ENCODE measurements around the gene DUOXA1.
"Not testable (repeated sequence)": the region's sequence is repeated elsewhere in the genome, so short reads cannot be mapped to it uniquely, and the experiment has no call there.

Gene DUOXA1

DNA sequence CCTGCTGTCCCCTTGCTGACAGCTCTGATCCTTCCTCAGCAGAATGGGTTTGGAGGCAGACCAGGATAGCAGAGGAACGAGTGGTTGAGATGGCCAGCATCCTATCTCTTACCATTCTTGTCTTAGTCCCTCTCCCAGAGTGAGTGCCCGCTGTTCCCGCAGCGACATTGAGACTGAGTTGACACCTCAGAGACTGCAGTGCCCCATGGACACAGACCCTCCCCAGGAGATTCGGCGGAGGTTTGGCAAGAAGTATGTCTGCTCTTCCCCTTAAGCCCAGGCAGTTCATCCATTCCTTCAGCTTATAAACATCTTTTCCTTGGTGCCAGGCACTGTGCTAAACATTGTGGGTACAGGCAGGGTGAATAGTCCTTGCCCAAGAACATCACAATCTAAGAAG lies 21.3 kb upstream of the DUOXA1 start:
- DNase-seq (ENCODE audit: low spot score), result no peak

DNA sequence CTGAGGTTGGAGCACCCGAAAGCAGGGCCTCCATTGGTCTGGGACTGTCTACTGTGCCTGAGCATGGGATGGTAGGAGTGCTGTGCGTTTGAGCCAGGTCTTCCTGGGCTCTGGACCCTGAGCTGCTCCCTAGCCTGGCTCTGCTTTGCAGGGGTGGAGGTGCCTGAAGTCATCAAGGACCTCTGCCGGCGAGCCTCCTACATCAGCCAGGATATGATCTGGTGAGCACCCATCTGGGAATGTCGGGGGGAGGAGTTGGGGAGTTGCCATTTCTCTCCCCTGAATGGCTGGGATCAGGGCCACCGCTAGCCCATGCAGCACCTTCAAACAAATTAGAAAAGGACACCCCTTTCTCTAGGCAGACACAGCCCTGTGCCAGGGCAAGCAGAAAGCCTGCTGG lies 20.8 kb upstream of the DUOXA1 start:
- no peak for DNase-seq (ENCODE audit: low spot score)

DNA sequence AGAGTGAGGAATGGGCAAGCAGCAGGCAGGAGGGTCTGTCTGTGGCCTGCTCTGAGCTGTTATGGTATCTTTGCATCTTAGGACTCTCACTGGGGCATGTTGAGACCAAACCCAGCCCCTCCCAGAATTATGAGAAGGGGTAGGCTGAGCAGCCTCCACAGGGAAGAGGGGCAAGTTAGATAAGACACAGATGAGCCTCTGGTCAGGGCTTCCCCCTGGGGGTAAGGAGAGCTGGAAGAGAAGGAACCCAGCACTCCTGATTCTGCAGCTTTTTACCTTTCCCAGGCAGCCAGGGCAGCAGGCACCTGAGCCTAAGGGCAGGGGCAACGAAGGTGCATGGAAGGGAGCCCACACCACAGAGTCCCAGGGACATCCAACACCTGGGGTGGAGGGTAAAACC lies 19.4 kb upstream of the DUOXA1 start:
- DNase-seq (ENCODE audit: low spot score), result no peak

DNA sequence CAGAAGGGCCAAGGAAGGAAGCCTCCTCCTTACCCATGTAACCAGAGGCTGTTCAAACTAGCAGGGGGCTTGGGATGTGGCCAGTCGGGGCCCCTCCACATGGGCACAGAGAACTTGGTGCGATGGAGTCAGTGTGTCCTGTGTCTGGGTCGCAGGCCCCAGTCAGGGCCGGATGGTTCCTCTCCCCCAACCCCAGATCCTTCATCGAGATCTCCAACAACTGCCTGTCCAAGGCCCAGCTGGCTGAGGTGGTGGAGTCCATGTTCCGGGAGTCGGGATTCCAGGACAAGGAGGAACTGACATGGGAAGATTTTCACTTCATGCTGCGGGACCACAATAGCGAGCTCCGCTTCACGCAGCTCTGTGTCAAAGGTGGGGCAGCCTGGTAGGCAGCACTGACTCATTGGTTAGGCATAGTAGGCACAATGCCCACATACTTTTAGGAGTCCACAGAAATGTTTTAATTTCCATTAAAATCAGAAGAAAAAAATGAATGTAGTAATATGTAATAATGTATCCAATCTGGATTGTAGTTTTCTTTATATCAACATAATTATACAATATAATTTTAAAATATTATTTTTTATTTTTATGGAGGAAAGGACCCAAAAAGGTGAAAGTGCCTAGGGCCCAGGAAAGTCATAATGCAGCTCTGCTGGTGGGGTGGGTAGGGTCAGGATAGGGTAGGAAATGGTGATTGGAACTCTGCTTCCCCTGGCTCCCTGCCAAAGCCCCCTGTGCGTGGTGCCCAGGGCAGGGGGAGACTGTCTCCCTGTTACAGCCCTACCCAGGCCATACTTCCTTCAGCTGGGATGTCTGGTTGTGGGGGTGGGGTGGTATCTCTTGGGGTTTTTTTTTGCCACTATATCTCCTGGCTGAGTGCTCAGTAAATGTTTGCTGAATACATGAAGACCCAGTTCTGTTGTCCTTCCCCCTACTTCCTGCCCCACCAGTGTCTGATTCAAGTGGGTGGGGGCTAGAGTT lies 18.7 kb upstream of the DUOXA1 start:
- DNase-seq (ENCODE audit: low spot score), result no peak

DNA sequence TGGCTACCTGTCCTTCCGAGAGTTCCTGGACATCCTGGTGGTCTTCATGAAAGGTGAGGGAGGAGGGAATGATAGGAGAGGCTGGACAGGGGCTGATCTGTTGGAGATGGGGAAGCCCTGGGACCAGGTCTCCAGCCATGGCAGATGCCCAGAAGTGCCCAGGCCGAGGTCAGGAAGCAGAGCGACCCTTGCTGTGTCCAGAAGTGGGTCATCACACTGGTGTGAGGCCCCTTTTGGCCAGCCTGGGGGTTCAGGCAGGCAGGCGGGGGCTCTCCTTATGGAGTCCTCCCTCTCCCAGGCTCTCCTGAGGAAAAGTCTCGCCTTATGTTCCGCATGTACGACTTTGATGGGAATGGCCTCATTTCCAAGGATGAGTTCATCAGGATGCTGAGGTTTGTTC lies 17.9 kb upstream of the DUOXA1 start:
- DNase-seq (ENCODE audit: low spot score), result no peak

DNA sequence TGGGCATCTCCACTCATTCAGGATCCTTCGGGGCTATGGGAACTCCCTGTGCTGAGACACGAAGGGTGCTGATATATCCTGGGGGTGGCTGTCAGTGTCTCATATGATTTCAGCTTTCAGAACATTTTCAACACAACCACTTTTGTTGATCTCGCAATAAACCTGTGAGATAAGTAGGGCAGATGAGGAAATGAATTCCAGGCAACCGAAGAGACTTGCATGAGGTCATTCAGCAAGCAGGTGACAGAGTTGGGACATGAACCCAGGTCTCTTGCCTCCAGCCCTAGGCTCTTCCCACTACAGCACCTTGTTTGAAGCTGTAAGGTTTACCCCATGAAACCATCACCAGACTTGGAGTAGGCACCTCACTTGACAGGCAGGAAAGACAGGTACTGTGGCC lies 16.7 kb upstream of the DUOXA1 start:
- DNase-seq (ENCODE audit: low spot score), result no peak

DNA sequence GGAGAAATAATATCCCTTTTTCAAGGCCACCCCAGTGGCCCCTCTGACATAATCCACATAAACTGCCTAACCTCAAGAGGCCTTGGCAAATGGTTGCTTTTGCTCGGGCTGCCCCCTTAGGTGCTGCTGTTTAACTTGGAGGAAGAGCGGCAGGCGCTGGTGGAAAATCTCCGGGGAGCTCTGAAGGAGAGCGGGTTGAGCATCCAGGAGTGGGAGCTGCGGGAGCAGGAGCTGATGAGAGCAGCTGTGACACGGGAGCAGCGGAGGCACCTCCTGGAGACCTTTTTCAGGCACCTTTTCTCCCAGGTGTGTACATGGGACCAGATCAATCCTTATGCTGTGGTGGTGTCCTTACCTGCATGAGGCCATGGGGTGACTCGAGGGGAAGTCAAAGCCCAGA lies 15.1 kb upstream of the DUOXA1 start:
- DNase-seq (ENCODE audit: low spot score), result no peak

DNA sequence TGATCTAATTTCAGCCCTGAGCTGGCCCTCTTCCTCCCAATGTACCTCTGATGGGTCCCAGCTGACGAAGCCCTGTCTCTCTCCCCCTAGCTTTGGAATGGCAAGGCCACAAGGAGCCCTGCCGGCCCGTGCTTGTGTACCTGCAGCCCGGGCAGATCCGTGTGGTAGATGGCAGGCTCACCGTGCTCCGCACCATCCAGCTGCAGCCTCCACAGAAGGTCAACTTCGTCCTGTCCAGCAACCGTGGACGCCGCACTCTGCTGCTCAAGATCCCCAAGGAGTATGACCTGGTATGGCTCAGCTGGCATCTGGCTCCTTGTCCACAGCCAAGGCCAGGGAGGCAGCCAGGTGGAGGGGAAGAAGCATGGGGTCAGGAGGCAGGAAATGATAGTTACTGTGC lies 14.3 kb upstream of the DUOXA1 start:
- no peak for DNase-seq (ENCODE audit: low spot score)

DNA sequence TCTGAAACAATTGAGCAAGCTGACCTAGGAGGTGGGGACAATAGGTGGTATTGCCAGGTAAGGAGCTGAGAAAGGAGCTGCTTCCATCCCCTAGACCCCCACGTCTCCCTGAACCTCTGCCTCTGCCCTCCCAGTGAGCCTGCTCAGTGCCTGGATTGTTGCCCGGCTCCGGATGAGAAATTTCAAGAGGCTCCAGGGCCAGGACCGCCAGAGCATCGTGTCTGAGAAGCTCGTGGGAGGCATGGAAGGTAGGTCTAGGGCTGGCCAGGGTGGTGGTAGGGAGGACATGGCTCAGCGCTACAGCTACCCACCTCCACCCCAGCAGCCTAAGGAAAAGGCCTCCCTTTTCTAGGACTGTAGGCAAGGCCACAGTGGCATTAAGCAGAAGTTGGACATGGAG lies 13.4 kb upstream of the DUOXA1 start:
- no peak for DNase-seq (ENCODE audit: low spot score)

DNA sequence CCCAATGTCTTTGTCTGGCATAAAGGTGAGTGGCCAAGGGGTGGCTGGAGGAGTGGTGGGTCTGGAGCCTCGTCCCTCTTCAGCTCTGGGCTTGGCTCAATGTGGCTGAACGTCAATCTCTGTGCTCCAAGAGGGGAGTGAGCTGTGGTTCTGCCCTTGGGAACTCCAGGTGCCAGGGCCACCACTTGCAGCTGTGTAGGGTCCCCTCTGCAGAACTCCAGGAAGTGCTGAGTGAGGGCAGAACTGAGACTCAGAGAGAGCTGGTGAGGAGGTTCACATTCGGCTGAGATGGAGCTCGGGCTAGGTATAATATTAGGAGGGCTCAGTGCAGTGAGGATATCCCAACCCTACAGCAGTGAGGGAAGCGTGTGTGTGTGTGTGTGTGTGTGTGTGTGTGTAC lies 11.7 kb upstream of the DUOXA1 start:
- DNase-seq (ENCODE audit: low spot score), result no peak

DNA sequence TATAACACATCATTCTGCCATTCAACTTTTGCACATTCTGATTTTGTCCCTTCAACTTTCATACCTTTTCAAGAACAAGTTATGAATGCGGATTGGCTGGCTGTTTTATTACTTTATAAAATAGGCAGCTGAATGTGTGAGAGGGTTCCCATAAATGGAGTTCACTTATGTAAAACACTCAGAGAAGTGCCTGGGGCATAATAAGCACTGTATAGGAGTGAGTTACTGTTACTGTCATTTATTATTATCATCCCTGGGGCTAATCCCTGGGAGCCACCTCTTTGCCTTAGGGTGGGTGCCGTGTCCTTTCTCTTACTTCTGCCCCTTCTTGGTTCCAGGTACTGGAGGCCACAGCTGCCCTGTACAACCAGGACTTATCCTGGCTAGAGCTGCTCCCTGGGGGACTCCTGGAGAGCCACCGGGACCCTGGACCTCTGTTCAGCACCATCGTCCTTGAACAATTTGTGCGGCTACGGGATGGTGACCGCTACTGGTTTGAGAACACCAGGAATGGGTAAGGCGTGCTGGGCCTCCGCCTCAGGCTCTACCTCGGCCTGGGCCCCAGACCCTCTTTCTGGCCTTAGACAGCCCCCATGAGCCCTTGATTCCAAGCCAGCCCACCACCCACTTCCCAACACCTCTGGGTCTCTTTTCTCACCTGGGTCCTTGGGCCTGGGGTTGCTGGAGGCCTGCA lies 11.0 kb upstream of the DUOXA1 start:
- no peak for DNase-seq (ENCODE audit: low spot score)

DNA sequence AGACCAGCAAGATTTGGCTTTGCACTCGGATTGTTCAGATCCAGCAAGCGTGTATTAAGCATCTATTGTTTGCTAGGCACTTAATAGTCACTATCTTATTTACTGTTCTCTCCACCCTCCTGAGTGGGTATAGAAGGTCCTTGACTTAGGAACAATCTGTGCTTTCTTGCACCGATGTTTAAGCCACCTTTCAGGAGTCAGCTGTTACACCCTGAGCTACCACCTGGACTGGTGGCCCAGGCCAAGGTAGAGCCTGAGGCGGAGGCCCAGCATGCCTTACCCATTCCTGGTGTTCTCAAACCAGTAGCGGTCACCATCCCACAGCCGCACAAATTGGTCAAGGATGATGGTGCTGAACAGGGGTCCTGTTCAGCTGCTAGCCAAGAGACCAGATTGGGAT lies 10.1 kb upstream of the DUOXA1 start:
- DNase-seq (ENCODE audit: low spot score), result no peak

DNA sequence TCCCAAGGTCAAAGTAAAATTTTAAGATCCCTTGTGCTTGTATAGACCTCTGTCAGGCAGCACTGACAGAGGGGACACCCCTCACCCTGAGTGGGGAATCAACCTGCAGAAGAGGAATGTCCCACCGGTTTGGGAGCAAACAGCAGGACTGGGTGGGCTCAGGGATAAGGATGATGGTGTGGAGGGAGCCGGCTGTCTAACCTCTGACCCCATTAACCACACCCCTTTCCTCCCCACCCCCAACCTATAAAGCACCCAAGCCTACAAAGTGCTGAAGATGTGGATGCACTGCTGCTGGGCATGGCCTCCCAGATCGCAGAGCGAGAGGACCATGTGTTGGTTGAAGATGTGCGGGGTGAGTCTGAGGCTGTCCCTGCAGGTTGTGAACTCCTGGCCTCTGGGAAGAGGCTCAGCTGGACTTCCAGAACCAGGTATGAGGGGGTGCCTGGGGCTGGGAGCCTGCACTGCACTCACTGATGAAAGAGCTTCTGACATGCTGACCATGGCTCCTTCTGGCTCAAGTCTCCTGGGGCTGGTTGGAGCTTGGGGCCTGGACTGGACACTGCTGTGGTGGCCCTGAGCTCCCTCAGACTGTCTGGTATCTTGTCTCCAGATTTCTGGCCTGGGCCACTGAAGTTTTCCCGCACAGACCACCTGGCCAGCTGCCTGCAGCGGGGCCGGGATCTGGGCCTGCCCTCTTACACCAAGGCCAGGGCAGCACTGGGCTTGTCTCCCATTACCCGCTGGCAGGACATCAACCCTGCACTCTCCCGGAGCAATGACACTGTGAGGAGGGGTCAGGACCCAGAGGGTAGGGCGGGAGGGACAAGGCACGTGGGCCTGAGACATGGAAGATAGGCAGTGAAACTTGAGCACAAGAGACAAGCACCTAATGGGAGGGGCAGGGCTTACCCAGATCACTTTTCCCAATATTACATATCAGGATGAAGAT lies 9.4 kb upstream of the DUOXA1 start:
- DNase-seq (ENCODE audit: low spot score), result no peak

DNA sequence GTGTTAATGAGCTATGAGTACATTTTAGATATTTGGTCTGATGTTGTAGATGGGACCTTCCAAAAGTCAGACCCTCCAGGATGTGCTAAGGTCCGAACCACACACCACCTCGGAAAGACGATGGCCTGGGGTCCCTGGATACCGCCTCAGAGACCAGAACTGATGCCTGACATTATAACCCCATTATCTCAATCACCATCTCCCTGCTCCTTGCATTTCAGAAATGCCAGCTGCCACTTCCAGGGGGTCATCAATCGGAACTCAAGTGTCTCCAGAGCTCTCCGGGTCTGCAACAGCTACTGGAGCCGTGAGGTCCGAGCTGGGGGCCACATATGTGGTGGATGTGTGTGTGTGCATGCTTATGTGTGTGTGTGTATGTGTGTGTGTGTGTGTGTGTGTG lies 8.0 kb upstream of the DUOXA1 start:
- DNase-seq (ENCODE audit: low spot score), result no peak

DNA sequence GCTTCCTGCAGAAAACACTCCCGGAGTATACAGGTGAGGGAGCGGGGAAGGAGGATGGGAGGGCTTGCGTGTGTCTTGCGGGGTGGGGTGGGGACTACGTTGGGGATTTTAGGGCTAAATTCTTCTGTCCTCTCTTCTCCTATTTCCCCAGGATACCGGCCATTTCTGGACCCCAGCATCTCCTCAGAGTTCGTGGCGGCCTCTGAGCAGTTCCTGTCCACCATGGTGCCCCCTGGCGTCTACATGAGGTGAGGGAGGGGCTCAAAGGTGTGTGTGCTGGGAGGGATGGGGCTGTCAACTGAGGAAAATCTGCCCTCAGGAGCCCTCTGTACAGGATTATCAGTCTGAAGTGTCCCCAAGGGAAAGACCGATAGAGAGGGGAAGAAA lies 6.7 kb upstream of the DUOXA1 start:
- DNase-seq (ENCODE audit: low spot score), result no peak

DNA sequence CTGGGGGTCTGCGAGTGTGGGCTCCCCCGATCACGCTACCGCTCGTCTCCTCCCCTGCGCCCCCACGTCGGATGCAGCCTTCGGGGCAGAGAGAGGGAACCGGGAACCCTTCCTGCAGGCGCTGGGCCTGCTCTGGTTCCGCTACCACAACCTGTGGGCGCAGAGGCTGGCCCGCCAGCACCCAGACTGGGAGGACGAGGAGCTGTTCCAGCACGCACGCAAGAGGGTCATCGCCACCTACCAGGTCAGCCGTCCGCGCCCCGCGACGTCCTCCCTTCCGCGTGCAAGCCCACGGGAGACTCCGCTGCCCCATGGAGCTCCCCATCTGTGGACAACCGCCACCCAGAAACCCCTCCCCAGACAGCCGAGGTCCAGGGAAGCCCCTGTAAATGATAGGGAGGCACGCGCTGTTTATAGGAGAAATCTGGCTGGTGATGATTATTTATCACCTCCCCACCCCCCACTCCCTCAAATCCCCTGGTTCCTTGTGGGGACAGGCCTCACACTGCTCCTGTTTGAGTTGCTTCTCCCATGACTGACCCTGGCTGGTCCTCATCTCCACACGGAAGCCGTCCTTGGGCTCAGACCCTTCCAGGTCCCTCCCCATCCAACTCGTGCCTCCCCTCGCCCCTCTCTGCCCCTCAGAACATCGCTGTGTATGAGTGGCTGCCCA lies 6.2 kb upstream of the DUOXA1 start:
- DNase-seq (ENCODE audit: low spot score), result not testable (repeated sequence)

DNA sequence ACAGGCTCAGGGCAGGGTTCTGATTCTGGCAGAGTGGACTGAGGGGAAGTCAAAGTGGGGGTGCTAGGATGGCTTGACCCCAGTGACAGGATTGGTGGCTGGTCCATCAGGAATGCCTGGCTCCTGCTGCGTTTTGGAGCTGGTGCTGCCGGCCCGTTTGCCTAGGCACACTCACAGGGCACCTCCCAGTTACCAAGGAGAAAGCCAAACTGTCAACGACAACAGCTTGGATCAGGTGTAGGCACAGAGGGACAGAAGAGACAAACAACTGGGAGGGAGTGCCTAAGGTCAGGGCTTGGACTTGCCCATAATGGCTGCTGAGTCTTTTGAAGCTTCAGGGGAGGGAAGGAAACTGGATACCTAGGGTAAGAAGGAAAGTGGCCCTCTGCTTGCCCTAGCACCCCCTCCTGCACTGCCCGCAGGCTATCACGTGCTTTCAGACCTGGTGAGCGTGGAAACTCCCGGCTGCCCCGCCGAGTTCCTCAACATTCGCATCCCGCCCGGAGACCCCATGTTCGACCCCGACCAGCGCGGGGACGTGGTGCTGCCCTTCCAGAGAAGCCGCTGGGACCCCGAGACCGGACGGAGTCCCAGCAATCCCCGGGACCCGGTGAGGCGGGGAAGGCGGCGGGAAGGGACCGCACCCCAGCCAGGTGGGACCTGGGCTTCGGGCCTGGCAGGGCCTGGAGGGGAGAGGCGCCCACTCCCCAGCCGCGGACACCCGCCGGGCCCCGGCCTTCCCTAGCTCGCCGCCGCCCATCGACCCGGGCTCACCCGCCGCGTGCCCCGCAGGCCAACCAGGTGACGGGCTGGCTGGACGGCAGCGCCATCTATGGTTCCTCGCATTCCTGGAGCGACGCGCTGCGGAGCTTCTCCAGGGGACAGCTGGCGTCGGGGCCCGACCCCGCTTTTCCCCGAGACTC lies 5.3 kb upstream of the DUOXA1 start:
- no peak for DNase-seq (ENCODE audit: low spot score)

DNA sequence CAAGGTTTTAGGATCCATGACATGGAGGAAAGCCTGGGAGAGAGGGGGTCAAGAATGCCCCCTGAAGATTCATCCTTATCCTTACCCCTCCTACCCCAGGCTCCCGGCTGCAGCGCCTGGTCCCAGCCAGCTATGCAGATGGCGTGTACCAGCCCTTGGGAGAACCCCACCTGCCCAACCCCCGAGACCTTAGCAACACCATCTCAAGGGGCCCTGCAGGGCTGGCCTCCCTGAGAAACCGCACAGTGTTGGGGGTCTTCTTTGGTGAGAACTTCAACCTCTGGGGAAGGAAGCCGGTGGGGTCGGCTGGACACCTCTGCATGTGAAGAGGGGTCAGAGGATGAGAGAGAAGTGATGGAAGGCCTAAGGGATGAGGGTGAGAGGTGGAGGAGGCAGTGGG lies 4.4 kb upstream of the DUOXA1 start:
- DNase-seq (ENCODE audit: low spot score), result no peak

DNA sequence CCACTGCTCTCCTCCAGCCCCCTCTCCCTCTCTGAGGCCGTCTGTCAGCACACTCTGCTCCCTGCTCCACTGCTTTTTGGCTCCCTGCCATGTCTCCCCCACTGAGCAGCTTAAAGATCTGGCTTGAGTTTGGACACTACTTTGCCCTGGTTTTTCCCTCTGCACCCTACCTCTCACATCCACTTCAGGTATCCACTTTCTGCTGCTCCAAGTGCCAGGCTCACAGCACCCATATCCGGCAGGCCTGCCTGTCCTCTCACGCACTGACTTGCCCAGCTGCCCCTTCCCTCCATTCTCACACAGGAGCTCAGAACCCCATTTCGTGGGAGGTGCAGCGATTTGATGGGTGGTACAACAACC lies 3.9 kb upstream of the DUOXA1 start:
- DNase-seq (ENCODE audit: low spot score), result no peak

DNA sequence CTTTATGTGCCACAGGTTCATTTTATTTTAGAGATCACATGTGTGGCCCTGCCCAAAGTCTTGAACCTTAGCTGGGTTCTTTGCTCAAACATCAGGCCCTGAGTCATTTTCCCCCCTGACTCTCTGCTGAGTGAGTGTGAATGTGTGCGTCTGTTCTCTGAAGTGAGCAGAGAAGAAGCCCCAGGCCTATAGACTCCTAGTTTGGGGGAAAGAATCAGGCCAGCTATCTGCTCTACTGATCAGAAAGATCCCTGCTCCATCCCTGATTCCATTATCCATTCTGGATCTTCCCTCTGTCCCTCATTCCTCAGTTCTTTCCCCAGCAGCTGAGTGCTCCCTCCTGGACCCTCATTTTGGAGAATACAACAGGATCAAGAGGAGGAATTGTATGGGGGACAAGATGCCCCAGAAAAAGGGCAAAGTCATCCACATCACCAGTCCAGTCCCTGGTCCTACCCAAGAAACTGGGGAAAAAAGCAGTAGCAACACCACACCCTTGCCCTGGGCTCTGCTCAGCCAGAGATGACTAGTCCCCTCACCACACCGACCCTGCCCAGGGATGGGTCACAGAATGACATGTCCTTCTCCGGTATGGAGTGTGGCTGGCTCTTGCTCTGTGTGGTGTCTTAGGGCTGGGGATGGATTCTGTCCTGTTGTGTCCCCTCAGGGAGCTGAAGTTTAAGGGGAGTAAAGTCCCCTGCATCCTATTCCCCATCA lies 3.3 kb upstream of the DUOXA1 start:
- DNase-seq (ENCODE audit: low spot score), result no peak

Data from RKO (cell line).